ENCODE measurements around the gene TCEA3.

Gene TCEA3

DNA sequence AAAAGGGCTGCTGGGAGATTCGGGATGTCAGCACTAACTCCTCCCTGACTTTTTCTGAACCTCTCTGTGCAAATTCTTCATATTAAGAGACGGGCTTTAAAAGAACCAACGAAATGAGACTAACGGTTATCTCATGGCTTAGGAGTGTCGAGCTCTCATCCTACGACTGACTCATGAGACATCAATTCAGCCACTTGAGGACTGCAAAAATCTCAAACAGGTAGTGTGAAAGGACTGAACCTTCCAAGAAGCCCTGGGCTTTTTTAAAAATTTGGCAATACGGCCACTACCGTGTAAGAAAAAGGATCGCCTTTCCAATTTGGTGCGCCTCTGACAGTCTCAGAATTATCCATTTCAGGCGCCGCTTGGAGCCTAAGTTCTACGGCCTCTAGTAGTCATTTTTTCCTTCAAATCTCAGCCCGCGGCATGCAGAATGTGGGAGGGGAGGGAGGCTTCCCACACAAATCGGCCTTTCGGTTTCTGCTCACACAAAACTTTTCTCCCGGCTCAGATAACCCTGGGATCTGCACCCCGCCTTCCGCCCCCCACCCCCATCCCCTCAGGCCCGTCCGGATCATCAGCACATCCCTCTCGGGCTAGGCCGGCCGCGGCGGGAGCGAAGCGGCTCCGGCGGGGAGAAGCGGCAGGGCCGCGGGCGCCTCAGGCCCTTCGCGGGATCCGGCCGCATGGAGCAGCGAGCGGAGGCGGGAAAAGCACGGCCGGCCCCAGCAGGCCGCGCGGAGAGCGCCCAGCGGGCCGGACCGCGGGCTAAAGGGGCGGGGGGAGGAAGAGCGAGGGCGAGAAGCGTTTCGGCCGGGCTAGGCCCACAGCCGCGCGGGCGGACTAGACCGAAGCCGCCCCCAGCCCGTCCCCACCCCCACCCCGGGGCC lies 81.1 kb downstream of the TCEA3 start:
- DNase-seq (ENCODE audit: low read depth, low spot score) = no peak
- peak overlapping the region; percentile 95 for H3K27ac ChIP-seq
- TF ChIP-seq EZH2 (IDR thresholded peaks at IDR 0.05) = no peak
- TF ChIP-seq POLR2AphosphoS5 (IDR thresholded peaks at IDR 0.05; ENCODE audit: borderline replicate concordance, low read depth, low read length) = peak; percentile 4; the same call in 1 of the 2 replicates
- peak overlapping the region; percentile 93 for H3K9ac ChIP-seq (ENCODE audit: insufficient read length)
- H3K9me3 ChIP-seq (ENCODE audit: low read depth, low read length) = no peaks in the 10 kb centered on the region; the same call in 1 of the 2 replicates
- H3K4me3 ChIP-seq = peak overlapping the region; percentile 83
- H3K36me3 ChIP-seq (ENCODE audit: insufficient read depth, low read length) = peaks cover 42% of the 10 kb centered on the region

DNA sequence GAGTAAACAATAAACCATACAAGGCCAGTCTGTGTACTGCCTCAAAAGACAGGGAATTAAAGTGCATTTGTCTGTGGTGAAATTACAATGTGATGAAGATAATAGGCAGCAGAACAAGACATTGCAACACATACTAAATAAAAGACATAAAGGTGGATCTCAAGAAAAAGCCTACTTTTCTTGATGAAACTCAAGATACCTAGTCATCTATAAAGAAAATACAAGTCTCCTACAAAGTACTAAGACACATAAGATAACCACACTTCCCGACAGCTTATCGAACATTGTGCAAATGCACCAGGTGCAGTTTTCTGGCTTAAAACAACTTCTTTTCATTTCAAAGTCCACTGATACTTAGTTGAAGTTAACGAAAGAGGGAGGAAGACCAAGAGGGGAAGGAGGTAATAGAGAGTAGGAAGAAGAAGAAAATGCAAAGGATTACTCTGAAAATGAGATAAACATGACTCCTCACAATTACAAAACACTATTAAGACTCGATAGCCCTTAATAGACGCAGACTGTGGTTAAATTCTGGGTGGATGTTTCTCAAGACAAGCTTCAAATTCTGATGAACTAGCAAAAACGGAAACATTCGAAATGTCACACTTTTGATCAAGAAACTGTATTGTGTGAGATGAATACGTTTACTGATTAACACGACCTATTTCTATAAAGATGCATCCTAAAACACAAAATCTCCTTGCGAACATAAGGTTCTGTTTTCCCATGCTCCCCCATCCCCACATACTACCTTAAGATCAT lies 82.4 kb downstream of the TCEA3 start:
- no peak for DNase-seq (ENCODE audit: low read depth, low spot score)
- TF ChIP-seq POLR2AphosphoS5 (IDR thresholded peaks at IDR 0.05; ENCODE audit: borderline replicate concordance, low read depth, low read length) (no peak), FOXP2 (optimal IDR thresholded peaks at IDR 0.05; ENCODE audit: control extremely low read depth, extremely low read length, insufficient read depth) (no peak), EZH2 (IDR thresholded peaks at IDR 0.05) (no peak)
- peak overlapping the region; percentile 26; the same call in 1 of the 2 replicates for H3K27ac ChIP-seq
- H3K9ac ChIP-seq (ENCODE audit: insufficient read length) = peak overlapping the region; percentile 93
- H3K36me3 ChIP-seq (ENCODE audit: insufficient read depth, low read length) = peaks cover 55% of the 10 kb centered on the region
- peak overlapping the region; percentile 83 for H3K4me3 ChIP-seq
- no peaks in the 10 kb centered on the region; the same call in 1 of the 2 replicates for H3K9me3 ChIP-seq (ENCODE audit: low read depth, low read length)

DNA sequence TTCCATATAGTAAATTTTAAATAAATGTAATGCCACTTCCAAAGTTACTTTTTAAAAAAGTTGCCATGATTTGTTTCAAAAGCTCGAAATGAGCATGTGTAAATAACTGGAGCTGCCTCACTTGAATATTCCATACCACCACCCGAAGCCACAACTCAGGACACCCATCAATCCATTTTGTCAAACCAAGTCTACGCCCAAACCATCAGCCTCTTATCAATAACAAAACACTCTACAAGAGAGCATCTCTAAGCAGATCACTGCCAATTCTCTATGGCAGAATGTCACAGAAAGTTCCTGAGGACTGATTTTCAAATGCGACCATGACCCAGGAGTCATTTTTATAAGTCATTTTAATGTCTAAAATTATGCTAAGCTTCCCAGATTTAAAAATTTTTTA lies 84.9 kb downstream of the TCEA3 start:
- H3K27ac ChIP-seq = no peak overlapping the region
- H3K9ac ChIP-seq (ENCODE audit: insufficient read length) = no peak overlapping the region
- TF ChIP-seq EZH2 (IDR thresholded peaks at IDR 0.05) = no peak
- TF ChIP-seq POLR2AphosphoS5 (IDR thresholded peaks at IDR 0.05; ENCODE audit: borderline replicate concordance, low read depth, low read length) = no peak; the same call in 1 of the 2 replicates
- no peak for TF ChIP-seq FOXP2 (optimal IDR thresholded peaks at IDR 0.05; ENCODE audit: control extremely low read depth, extremely low read length, insufficient read depth)
- peaks cover 76% of the 10 kb centered on the region for H3K36me3 ChIP-seq (ENCODE audit: insufficient read depth, low read length)
- H3K9me3 ChIP-seq (ENCODE audit: low read depth, low read length) = no peaks in the 10 kb centered on the region; the same call in 1 of the 2 replicates
- H3K4me3 ChIP-seq = peak overlapping the region; percentile 83
- DNase-seq (ENCODE audit: low read depth, low spot score) = no peak

DNA sequence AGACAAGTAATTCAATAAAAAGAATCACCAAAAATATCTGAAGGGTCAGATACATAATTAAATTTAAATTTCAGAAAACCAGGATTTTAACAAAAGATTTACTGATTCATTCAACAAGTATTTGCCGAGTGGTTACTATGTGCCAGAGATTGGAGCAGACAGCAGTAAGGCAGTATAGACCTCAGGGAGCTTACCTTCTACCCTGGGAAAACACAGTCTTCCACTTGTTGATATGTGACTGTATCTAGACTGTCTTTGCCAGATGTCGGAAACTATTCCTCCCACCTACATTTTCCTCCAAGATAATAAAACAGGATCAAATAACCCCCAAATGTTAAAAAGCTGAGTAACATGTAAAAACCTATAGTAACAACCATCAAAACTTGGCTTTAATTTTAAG lies 86.7 kb downstream of the TCEA3 start:
- H3K27ac ChIP-seq = no peak overlapping the region
- TF ChIP-seq FOXP2 (optimal IDR thresholded peaks at IDR 0.05; ENCODE audit: control extremely low read depth, extremely low read length, insufficient read depth) (no peak), EZH2 (IDR thresholded peaks at IDR 0.05) (no peak), POLR2AphosphoS5 (IDR thresholded peaks at IDR 0.05; ENCODE audit: borderline replicate concordance, low read depth, low read length) (no peak)
- no peak overlapping the region for H3K4me3 ChIP-seq
- no peak for DNase-seq (ENCODE audit: low read depth, low spot score)
- peaks cover 94% of the 10 kb centered on the region for H3K36me3 ChIP-seq (ENCODE audit: insufficient read depth, low read length)
- H3K9ac ChIP-seq (ENCODE audit: insufficient read length) = no peak overlapping the region
- H3K9me3 ChIP-seq (ENCODE audit: low read depth, low read length) = no peaks in the 10 kb centered on the region; the same call in 1 of the 2 replicates

DNA sequence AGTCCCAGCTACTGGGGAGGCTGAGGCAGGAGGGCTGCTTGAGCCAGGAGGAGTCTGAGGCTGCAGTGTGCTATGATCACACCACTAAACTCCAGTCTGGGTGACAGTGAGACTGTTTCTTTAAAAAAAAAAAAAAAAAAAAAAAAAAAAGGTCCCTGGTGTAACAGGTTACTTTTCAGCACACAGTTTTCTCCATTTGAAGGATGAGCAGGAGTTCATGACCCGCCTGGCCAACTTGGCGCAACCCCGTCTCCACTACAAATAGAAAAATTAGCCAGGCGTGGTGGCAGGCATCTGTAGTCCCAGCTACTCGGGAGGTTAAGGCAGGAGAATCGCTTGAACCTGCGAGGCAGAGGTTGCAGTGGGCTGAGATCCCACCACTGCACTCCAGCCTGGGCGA lies 92.8 kb downstream of the TCEA3 start:
- DNase-seq (ENCODE audit: low read depth, low spot score) = no peak
- H3K4me3 ChIP-seq = no peak overlapping the region
- peaks cover 94% of the 10 kb centered on the region for H3K36me3 ChIP-seq (ENCODE audit: insufficient read depth, low read length)
- no peak overlapping the region for H3K9ac ChIP-seq (ENCODE audit: insufficient read length)
- no peak overlapping the region for H3K27ac ChIP-seq
- no peaks in the 10 kb centered on the region for H3K9me3 ChIP-seq (ENCODE audit: low read depth, low read length)
- TF ChIP-seq EZH2 (IDR thresholded peaks at IDR 0.05) (no peak), POLR2AphosphoS5 (IDR thresholded peaks at IDR 0.05; ENCODE audit: borderline replicate concordance, low read depth, low read length) (no peak), FOXP2 (optimal IDR thresholded peaks at IDR 0.05; ENCODE audit: control extremely low read depth, extremely low read length, insufficient read depth) (no peak)

Data from SK-N-MC (cell line).